ENCODE results near the gene HOXA11.

Gene HOXA11

GRCh38 chr7:27185013-27185853 is at the start of gene HOXA11:
Gene HOXA11, minus strand, starts transcription at chr7:27185232. Its CDS starts 88 bp downstream, at chr7:27185144.
- DNase-seq, result no peak

DNA sequence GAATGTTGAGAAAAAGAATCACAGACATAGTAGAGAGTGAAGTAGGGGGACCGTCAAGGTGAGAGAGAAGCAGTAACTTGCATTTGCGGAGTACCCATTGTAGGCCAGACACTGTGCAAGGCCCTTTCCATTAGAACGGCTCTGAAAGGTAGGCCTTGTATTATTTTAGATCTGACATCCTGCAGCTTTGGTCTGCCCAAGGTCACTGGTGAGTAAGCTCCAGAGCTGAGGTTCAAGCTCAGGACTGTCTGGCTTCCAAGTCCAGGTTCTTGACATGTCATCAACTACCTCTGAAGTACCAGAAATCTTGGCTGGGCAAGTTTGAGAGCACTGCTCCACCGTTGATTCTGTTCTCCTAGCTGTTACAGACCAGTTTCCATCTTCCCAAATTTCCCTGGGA is 44.4 kb upstream of the HOXA11 start:
- no peak for DNase-seq

DNA sequence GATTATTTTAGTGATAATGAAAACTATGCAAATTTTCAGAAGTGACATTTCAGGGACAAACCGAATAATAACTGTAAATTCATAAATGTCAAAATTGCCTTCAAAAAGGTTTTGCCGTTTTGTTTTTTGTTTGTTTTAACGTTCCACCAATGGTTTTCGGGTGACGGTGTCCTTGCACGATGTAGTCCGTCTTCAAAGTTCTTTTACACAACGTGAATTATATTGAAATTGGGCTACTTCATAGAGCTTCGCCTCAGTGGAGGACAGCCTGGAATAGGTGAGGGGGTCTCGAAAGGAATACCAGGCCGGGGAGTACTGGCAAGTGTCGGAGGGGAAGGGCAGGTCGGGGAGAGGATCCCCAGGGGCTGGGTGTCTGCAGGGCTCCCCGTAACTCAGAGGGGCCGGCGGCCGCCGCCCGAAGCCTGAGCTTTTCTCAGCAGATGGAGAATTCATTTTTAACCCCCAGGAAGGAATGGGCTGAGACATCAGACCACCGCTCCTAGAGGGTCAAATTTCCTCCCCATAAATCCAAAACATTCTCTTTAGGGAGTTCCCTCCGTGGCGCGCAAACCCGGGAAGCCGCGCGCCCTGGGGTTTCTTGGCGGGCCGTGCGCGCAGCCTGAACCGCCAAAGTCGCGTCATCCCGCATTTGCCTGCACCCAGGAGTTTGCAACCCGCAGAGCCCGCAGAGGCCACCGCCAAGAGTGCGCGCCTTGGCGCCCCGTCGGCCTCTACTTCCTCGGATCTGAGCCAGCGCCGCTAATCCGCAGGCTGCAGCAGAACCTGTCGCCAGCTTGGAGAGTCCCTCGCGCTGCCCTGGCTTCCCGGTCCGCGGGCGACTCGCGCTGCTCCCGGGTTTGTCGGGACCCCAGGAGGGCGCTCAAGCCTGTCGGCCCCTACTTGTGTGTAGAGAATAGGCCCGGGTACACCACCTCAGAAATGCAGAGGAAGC is 40.2 kb upstream of the HOXA11 start:
- peak; percentile 45 for DNase-seq

GRCh38 chr7:27223941-27224575 is 39.0 kb upstream of the HOXA11 start:
- no peak for DNase-seq

DNA sequence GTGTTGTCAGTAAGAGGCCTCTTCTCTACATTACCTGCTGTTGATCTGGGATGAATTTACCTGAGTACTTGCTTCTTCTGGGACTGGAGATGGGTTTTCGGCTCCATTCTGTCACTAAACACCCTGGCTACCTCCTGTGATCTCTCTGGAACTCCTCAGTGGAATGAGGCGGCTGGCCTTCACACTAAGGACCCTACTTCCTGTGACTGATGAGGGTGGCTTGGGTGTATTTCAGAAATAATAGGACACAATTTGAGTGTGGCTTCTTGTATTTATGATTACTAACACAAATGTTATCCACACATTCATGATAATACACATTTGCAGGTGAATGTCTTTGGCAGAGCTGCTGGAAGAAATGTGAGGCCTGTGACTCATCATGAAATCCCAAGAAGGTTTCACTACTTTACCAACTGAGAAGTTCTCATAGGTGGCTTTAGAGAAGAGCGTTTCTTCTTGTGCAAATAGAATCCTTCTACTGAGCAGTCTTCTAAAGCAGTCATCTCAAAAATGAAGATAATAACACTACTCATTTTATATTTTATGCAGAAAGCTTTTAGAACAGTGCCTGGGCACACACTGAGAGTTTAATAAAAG is 36.3 kb upstream of the HOXA11 start:
- DNase-seq, result no peak

- no peak for DNase-seq
Measured at GRCh38 chr7:27220440-27220955, 35.5 kb upstream of the HOXA11 start.

DNA sequence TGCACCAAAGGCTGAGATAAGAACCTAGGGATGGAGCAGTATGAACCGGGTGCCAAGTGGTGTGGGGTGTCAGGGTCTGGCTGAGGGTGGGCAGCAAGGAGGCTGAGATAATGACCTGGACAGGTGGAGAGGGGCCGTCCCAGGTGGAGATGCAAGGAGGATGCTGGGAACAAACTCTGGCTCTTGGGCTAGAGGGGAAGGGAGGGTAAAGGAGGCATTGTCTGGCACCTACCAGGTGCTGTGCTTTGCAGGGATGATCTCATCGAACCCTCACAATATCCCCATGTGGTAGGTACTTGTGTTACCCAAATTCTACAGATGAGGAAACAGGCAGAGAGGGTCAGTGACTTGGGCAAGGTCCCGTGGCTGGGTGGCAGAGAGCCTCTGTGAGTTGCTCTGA is 34.8 kb upstream of the HOXA11 start:
- no peak for DNase-seq

GRCh38 chr7:27217951-27218350 is 32.9 kb upstream of the HOXA11 start:
- no peak for DNase-seq

GRCh38 chr7:27215356-27215755 is 30.3 kb upstream of the HOXA11 start:
- no peak for DNase-seq

DNA sequence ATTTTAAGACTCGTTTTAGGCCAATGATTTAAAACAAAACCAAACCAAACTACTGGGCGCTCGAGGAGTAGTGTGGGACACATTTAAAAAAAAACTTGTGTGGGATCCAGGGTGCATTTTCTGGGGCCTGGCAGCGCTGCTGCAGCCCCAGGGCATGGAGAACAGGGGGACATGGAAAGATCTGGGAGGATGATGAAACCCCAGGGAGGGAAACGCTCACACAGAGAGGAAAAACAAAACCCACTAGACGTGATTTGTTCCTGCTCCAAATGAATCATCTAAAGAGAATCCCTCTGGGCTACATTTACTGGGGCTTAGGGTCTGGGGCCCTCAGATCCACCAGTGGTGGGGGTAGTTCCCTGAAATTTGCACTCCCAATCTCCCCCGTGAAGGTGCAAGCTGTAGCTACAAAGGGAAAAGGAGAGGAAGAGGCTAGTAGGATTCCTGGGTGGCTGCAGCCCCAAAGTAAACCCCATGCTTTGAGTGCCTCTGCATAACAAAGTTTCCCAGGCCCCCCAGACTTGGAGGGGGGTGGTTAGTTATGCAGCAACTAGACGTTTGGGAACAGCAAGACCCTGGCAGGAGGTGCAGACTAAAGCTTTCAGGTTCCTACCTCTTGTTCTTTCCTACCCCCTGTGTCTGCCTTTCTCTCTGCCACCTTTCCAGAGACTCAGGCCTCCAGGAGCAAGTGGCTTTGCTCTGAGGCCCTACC is 29.4 kb upstream of the HOXA11 start:
- DNase-seq, result no peak

DNA sequence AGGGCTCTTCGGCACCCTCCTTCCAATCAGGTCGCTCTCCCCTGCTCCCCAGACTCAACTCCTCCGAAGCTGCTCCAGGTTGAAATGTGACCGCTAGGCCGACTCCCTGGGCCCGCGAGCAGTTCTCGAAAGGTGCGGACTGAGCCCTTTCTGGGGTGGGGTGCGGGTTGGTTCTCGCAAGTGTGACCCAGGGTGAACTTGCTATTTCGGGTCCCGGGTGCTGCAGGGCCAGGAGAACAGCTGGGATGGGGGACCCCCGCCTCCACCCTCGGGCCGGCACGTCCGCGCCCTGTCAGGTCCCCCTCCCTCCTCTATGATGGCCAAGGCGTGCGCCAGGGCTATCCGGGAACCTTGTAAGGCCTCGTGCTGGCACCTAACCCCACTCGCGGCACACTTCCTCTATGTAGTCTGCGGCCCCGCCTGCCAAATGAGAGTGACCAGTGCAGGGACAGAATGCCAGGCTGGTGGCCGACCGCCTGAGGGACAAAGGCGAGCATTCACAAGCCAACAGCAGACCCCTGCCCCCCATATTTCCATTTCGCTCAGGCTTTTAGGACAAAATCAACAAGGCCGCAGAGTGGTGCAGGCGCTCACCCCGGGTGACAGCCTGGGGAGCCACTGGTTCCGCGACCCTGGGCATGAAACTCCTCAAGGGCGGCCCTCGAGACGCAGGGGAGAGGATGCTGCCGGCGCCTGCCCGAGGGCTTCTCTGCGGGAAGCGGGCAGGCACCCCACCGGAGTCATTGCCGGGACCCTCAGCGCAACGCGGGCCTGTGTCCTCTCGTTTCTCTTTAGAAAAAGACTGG is 28.6 kb upstream of the HOXA11 start:
- peak; percentile 45 for DNase-seq

DNA sequence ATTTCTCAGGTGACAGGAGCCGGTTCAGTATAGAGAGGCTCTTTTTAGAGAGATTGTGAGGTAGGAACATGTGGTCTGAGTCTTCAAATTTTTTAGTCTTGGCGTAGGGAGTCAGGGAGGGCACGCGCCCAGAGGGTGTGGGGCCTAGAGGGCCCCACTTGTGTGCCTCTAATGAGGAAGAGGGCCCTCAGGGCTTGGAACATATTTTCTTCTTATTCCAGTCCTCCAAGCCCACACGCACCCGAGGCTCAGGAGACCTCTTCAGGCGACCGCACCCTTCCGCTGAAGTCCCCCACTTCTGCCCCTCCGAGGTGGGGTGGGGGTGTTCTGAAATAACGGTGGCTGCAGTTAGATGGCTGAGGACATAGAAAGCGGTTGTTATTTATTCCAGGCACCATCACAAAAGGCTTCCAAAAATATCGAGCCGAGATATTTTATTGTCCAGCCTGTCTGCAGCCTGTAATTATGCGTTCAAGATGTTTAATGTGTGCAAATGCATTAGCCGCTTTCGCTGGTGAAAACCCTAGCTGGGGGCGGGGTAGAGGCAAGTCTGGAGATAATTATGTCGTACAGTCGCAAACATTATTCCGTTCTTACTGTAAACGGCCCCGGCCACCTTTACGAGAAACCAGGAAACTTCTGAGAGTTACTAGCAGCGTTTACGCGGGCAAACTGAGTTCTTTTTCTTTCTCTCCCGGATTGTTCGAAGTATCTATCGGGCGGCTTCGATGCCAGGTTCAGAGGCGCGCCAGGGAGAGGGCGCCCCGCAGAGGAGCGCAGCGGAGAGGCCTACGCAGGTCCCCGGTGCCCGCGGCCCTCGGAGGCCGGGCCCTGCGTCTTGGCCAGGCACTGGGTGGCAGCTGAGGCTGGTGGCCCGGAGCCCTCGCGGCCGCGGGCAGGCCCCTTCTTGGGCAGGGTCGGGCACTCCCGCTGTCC is 27.7 kb upstream of the HOXA11 start:
- DNase-seq, result peak; percentile 59

GRCh38 chr7:27211764-27212204 is 26.8 kb upstream of the HOXA11 start:
- peak; percentile 67 for DNase-seq

- no peak for DNase-seq
Measured at GRCh38 chr7:27211084-27211446, 26.0 kb upstream of the HOXA11 start.

DNA sequence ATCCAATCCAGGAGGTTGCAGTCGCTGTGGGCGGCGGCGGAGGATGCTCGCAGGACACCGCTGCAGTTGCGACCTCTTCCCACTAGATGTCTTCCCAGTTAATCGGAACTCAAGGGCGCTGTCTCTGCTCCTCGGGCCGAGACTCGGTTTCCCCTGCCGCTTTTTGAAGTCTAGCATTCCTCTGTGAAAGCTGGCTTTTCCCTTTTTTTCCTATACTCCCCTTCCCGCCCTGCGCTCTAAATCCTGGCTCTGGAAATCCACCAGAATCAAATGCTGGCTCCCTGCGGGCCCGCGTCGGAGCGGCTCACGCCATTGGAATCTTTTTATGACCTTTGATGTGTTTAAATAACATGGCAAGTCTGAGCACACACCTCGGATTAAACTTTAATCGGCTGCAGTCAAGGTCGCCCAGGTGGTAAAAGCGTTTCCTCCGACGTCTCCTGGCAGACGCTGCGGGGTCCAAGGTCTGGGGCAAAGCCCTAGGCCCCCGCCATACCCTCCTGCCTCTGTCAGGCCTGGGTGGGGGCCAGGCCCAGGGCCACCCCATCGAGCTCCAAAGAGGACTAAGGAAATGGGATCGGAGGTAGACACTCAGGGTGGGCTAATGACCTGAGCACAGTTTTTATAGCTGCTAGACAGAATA is 25.5 kb upstream of the HOXA11 start:
- DNase-seq, result peak; percentile 83

DNA sequence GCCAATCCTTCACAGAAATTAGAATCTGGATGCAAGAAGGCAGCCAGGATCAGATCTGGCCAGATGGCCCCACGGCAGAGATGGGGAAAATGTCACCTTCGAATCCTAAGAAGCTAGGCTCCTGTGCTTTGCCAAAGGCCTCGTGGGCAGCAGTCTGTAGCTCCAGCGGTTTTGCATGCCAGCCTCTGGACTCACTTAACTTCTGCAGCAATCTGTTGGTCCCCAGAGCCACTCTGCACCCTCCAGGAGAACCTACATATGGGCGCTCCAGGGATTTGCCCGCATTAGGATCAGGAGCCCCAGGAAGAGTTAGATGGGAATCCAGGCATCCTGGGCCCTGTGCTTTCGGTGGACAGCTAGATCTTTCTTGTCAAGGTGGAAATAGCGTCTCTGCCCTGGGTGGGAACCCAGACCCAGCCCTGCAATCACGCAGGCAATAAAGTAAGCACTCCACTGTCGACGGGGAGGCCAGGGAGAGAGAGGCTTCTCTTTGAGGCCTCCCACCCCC is 25.0 kb upstream of the HOXA11 start:
- DNase-seq, result peak; percentile 31

DNA sequence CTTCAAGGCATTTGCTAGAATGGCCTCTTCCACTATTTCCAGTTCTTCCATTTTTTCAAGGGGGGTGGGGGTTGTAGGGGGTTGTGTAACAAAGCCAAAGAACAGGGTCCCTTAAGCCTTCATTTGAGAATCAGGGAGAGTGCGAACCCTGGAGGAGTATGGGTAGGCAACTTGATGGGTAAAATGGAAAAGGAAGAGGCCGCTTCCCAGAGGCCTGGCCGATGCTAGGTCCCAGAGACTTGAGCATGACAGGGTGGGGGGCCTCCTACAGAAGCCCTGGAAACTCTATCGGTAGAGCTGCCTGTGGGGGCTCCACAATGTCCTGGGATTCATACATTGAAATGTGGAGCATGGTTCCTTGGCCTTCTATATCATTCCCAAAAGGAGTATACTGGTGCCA is 24.0 kb upstream of the HOXA11 start:
- no peak for DNase-seq

GRCh38 chr7:27207348-27207985 is 22.4 kb upstream of the HOXA11 start:
- DNase-seq, result no peak
